Liver (tissue), 3 donors: ENCODE data around the gene IRF2BP2.

ENCODE experiments used
- CTCF ChIP-seq: fragments of 150-350 bp; IDR thresholded peaks from 2 replicates; pipeline ENCODE4 v1.5.1; 2017; ENCODE audit warnings: improper control_type of control experiment, low read depth, low read length; ENCODE audit not compliant: missing input control
- JUND ChIP-seq, 2 donors: IDR thresholded peaks; 2 replicates each; pipeline ENCODE4 v1.6.1; 2016; ENCODE audit warnings: antibody characterized with exemption in 2 of 2
- SP1 ChIP-seq: IDR thresholded peaks from 2 replicates; pipeline ENCODE4 v1.6.1; 2018; ENCODE audit warnings: antibody characterized with exemption, mild to moderate bottlenecking
- donor health status: healthy.
- donor health status: healthy.

GRCh38 chr1:234584420-234584805, 25.6 kb downstream of the IRF2BP2 start:
- TF ChIP-seq CTCF (no peak), JUND (IDR thresholded peaks at IDR 0.05) (no peak), SP1 (no peak)
